ENCODE measurements around the gene HSD11B1L. TPM values are rescaled to one million over a fixed set of nuclear protein-coding genes. Genes with fewer than 3 reads are reported as not detected.

The HSD11B1L gene
- polyA plus RNA-seq, 1 experiment: 4.9 TPM

DNA sequence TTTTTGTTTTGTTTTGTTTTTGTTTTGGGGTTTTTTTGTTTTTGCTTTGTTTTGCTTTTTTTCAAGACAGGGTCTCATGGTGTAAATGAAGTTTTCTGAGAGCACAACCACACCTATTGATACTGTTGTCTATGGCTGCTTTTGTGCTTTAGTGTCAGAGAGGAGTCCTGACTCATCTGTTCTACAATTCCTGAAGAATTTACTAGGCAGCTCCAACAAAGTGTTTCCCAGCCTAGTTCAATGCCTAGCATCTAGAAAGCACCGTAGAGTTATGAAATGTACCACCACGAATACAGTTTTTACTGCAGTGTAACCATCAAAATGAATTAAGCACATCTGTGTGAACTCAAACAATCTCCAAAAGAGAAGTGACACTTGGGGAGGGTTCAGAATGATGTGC lies 36.8 kb upstream of the HSD11B1L start:
- no peak for DNase-seq (ENCODE audit: low read depth, low spot score)
- no peaks in the 10 kb centered on the region for H3K27me3 ChIP-seq (ENCODE audit: control insufficient read depth, insufficient read depth, low read length)
- TF ChIP-seq, protein P1, sequence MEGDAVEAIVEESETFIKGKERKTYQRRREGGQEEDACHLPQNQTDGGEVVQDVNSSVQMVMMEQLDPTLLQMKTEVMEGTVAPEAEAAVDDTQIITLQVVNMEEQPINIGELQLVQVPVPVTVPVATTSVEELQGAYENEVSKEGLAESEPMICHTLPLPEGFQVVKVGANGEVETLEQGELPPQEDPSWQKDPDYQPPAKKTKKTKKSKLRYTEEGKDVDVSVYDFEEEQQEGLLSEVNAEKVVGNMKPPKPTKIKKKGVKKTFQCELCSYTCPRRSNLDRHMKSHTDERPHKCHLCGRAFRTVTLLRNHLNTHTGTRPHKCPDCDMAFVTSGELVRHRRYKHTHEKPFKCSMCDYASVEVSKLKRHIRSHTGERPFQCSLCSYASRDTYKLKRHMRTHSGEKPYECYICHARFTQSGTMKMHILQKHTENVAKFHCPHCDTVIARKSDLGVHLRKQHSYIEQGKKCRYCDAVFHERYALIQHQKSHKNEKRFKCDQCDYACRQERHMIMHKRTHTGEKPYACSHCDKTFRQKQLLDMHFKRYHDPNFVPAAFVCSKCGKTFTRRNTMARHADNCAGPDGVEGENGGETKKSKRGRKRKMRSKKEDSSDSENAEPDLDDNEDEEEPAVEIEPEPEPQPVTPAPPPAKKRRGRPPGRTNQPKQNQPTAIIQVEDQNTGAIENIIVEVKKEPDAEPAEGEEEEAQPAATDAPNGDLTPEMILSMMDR (IDR thresholded peaks at IDR 0.05; ENCODE audit: low read depth, low read length): no peak
- no peak overlapping the region for H3K27ac ChIP-seq (ENCODE audit: low read depth, low read length)
- no peak overlapping the region for H3K4me3 ChIP-seq (ENCODE audit: low read depth, low read length)
- H3K9me3 ChIP-seq (ENCODE audit: control insufficient read depth, insufficient read depth, low read length): no peaks in the 10 kb centered on the region
- CTCF ChIA-PET: no interaction called here
- POLR2A ChIA-PET: no interaction called here

DNA sequence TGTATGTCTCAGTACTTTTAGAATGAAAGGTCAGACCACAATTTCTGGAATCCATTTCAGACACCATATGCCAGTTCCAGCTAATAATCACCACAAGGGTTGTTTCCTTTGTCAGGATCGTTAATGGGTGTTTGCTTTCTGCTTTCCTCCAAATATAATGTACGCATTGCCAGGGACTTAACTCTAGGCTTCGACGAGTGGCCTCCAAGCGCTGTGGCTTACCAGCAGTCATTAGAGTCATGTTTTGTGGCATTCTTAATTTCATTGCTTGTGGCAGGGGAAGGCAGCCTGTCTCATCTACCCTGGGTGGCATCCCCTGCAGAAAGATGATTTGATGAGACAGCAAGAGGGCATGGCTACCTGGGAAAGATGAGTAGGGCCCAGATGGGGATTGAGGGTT lies 35.4 kb upstream of the HSD11B1L start:
- ChIA-PET POLR2A (no interaction called here), CTCF (no interaction called here)
- Histone ChIP-seq H3K4me3 (ENCODE audit: low read depth, low read length) (no peak overlapping the region), H3K9me3 (ENCODE audit: control insufficient read depth, insufficient read depth, low read length) (no peaks in the 10 kb centered on the region), H3K27ac (ENCODE audit: low read depth, low read length) (no peak overlapping the region), H3K27me3 (ENCODE audit: control insufficient read depth, insufficient read depth, low read length) (no peaks in the 10 kb centered on the region)
- TF ChIP-seq, protein P1 (IDR thresholded peaks at IDR 0.05; ENCODE audit: low read depth, low read length): no peak
- DNase-seq (ENCODE audit: low read depth, low spot score): no peak

DNA sequence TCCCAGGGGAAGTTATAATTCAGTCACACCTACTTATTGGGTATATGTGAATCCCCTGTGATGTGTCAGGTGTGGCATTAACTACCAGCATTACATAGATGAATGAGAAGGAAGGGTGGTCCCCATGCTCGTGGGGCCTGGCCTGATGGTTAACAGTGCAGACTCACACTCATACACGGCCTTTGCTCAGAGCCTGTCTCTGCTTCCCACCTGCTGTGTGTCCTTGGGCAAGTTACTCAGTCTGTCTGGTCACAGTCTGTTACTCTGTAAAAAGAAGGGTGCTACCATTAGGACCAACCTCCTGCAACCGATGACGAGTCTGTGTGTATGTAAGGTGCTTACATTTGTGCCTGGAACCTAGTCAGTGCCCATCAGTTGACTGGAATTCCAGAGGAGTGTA lies 34.1 kb upstream of the HSD11B1L start:
- TF ChIP-seq, protein P1 (IDR thresholded peaks at IDR 0.05; ENCODE audit: low read depth, low read length): no peak
- ChIA-PET POLR2A (interaction anchor here (0.6 kb wide), 1 partner anchor 8 kb away, joined by 7 read pairs; no protein-coding TSS in a partner anchor), CTCF (no interaction called here)
- DNase-seq (ENCODE audit: low read depth, low spot score): no peak
- no peak overlapping the region for H3K27ac ChIP-seq (ENCODE audit: low read depth, low read length)
- no peaks in the 10 kb centered on the region for H3K27me3 ChIP-seq (ENCODE audit: control insufficient read depth, insufficient read depth, low read length)
- no peak overlapping the region for H3K4me3 ChIP-seq (ENCODE audit: low read depth, low read length)
- no peaks in the 10 kb centered on the region for H3K9me3 ChIP-seq (ENCODE audit: control insufficient read depth, insufficient read depth, low read length)

DNA sequence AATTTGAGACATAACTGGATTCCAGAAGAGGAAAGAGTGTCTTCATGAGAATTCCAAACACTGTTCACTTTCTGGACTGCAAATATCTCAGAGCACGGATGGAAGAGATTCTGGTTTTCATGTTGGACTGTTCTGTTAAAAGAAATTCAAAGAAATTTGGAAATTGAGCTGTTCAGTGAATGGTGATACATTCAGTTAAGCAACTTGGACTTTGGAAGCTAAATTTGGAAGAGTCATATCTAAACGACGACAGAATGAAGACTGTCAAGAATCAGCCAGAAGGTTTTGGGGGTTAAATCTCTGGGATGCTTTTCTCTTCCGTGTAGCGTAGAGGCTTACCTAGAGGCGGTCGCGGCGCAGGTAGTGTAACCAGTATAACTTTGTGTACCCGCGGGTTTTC lies 32.4 kb upstream of the HSD11B1L start:
- TF ChIP-seq, protein P1 (IDR thresholded peaks at IDR 0.05; ENCODE audit: low read depth, low read length): no peak
- no peaks in the 10 kb centered on the region for H3K27me3 ChIP-seq (ENCODE audit: control insufficient read depth, insufficient read depth, low read length)
- H3K4me3 ChIP-seq (ENCODE audit: low read depth, low read length): no peak overlapping the region
- no peak overlapping the region for H3K27ac ChIP-seq (ENCODE audit: low read depth, low read length)
- ChIA-PET CTCF (no interaction called here), POLR2A (no interaction called here)
- no peak for DNase-seq (ENCODE audit: low read depth, low spot score)
- H3K9me3 ChIP-seq (ENCODE audit: control insufficient read depth, insufficient read depth, low read length): no peaks in the 10 kb centered on the region

DNA sequence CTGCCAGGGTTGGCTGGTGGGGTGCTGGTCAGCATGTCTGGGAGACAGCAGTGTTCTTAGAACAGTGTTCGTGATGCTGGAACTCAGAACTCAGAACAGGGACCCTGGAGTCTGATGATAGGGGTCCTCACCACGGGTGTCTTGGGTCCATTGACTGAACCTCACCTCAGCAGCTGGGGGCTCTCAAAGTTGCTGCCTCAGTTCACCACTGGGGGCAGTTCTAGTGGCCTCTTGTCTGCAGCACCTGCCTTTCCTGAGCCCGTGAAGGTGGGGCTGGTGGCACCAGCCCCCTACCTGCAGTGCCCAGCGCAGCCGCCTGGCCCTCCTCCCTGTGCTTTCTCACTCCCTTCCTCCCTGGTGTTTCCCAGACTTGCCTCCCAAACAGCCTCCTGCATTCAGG lies 29.5 kb upstream of the HSD11B1L start:
- Histone ChIP-seq H3K27me3 (ENCODE audit: control insufficient read depth, insufficient read depth, low read length) (no peaks in the 10 kb centered on the region), H3K27ac (ENCODE audit: low read depth, low read length) (no peak overlapping the region), H3K9me3 (ENCODE audit: control insufficient read depth, insufficient read depth, low read length) (no peaks in the 10 kb centered on the region), H3K4me3 (ENCODE audit: low read depth, low read length) (no peak overlapping the region)
- no peak for DNase-seq (ENCODE audit: low read depth, low spot score)
- ChIA-PET POLR2A (no interaction called here), CTCF (no interaction called here)
- TF ChIP-seq, protein P1 (IDR thresholded peaks at IDR 0.05; ENCODE audit: low read depth, low read length): peak; percentile 9; the same call in 1 of the 2 replicates

All from AG04450 (cell line).